ENCODE results near the gene PHAF1.

PHAF1 gene

GRCh38 chr16:67191411-67191994 lies 81.8 kb downstream of the PHAF1 start:
- DNase-seq (ENCODE audit: insufficient read length, low spot score), result no peak

GRCh38 chr16:67191995-67192681 lies 82.4 kb downstream of the PHAF1 start, which contains the start of gene E2F4:
Gene E2F4 (plus strand): TSS chr16:67192155. CDS start chr16:67192228, 73 bp downstream.
- DNase-seq (ENCODE audit: insufficient read length, low spot score) (peak; percentile 99), FAIRE-seq (peak; percentile 99)

More at GRCh38 chr16:67191411-67191994, 81.8 kb downstream of the PHAF1 start:
- FAIRE-seq, result no peak

GRCh38 chr16:67192781-67193361 lies 83.1 kb downstream of the PHAF1 start:
- no peak for FAIRE-seq

GRCh38 chr16:67193536-67193935 lies 83.8 kb downstream of the PHAF1 start:
- FAIRE-seq (no peak), DNase-seq (ENCODE audit: insufficient read length, low spot score) (no peak)

More at GRCh38 chr16:67192781-67193361, 83.1 kb downstream of the PHAF1 start:
- no peak for DNase-seq (ENCODE audit: insufficient read length, low spot score)

DNA sequence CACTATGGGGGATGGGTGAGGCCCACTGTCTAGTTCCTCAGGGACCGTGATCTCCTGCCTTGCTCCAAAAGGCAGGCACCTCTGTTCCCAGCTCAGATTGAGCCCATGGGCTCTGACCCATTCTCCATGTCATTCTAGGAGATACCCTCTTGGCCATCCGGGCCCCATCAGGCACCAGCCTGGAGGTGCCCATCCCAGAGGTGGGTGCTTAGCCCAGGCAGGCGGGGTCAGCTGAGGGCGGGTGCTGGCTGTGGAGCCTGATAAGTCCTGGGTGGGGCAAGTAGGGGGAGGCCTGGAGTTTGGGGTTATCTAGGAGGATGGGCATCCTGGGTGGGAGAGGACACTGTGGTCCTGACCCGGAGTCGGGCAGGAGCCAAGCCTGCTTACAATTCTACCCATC lies 84.5 kb downstream of the PHAF1 start:
- FAIRE-seq, result no peak
- no peak for DNase-seq (ENCODE audit: insufficient read length, low spot score)

- no peak for FAIRE-seq
- no peak for DNase-seq (ENCODE audit: insufficient read length, low spot score)
These were observed 85.9 kb downstream of the PHAF1 start for GRCh38 chr16:67195676-67196075.

DNA sequence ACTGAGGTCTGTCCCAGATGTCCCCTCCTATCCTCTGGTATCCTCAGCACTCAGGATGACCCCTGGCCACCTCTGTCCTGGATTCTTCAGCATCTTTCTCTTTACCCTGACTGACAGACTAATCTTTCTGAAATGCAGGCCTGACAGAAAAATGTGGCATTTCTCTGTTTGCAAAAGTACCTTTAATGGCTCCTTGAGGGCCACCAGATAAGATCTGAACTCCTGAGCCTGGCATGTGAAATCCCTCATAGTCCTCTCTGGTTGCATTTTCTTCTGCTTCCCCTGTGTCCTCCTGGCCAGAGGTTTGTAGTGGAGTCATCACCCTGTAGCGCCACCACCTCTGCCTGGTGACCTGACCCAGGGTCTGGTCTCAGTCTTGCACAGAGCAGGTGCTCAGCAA lies 87.1 kb downstream of the PHAF1 start:
- no peak for DNase-seq (ENCODE audit: insufficient read length, low spot score)
- no peak for FAIRE-seq

DNA sequence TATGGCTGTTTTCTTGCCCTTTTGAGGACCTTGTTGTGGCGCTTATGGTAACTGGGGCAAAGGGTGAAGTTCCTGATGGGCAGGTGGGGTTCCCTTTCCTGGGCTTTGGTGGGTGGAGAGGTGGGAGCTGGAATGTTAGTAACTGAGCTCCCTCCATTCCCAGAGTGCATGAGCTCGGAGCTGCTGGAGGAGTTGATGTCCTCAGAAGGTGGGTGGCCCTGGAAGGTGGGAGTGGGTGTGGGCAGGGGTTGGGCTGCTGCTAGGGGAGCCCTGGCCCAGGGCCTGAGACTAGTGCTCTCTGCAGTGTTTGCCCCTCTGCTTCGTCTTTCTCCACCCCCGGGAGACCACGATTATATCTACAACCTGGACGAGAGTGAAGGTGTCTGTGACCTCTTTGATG lies 88.0 kb downstream of the PHAF1 start:
- FAIRE-seq, result no peak
- DNase-seq (ENCODE audit: insufficient read length, low spot score), result no peak
